ENCODE measurements around the gene TFCP2.

Gene TFCP2

GRCh38 chr12:51071663-51072062 is 101.3 kb downstream of the TFCP2 start:
- H3K4me3 Mint-ChIP-seq: no peak overlapping the region
- no peaks in the 10 kb centered on the region for H3K9me3 Mint-ChIP-seq
- H3K36me3 Mint-ChIP-seq (ENCODE audit: low read depth): peaks cover 21% of the 10 kb centered on the region
- H3K27me3 Mint-ChIP-seq (ENCODE audit: low read depth): no peaks in the 10 kb centered on the region
- peaks cover 8% of the 10 kb centered on the region for H3K4me1 Mint-ChIP-seq (ENCODE audit: low read depth)
- no peak overlapping the region for H3K27ac Mint-ChIP-seq

DNA sequence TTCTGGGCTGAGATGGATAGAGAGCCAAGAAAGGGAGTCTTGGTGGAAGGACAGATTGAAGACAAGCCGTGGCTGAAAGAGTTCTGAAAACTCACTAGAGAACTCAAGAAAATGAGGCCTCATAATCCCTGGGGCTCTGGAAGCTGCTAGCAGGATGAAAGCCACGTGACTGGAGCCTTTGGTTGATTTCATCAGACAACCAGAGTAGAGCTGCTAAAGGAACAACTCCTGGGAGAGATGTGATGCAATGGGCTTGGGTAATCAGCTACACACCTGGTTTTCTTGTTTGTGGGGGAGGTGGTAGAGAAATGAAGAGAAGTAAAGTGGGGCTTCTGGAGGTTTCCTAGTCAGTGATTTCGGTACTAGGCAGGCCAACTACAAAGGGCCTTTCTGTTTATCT is 102.9 kb downstream of the TFCP2 start:
- Mint-ChIP-seq H3K36me3 (ENCODE audit: low read depth) (peaks cover 21% of the 10 kb centered on the region), H3K27ac (no peak overlapping the region), H3K4me3 (no peak overlapping the region), H3K4me1 (ENCODE audit: low read depth) (no peaks in the 10 kb centered on the region), H3K27me3 (ENCODE audit: low read depth) (no peaks in the 10 kb centered on the region), H3K9me3 (no peaks in the 10 kb centered on the region)

- Mint-ChIP-seq H3K4me3 (no peak overlapping the region), H3K4me1 (ENCODE audit: low read depth) (no peaks in the 10 kb centered on the region), H3K36me3 (ENCODE audit: low read depth) (peaks cover 20% of the 10 kb centered on the region), H3K27ac (no peak overlapping the region), H3K27me3 (ENCODE audit: low read depth) (no peaks in the 10 kb centered on the region), H3K9me3 (no peaks in the 10 kb centered on the region)
These were observed 105.2 kb downstream of the TFCP2 start for GRCh38 chr12:51067771-51068170.

DNA sequence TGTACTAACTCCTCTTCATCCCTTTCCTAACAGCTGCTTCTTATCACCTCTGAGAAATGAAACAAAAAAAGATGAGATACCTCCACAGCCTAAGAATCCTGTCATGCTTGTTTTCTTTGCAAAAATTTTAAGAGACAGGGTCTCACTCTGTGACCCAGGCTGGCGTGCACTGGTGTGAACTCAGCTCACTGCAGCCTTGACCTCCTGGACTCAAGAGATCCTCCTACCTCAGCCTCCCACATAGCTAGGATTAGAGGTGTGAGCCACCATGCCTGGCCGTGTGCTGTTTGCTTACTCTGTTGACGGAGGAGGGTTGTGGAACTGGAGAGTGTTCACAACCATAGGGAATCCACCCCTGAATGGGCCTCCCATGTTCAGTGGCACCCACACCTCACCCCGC is 105.7 kb downstream of the TFCP2 start:
- Mint-ChIP-seq H3K4me3 (no peak overlapping the region), H3K36me3 (ENCODE audit: low read depth) (peaks cover 24% of the 10 kb centered on the region), H3K4me1 (ENCODE audit: low read depth) (no peaks in the 10 kb centered on the region), H3K27me3 (ENCODE audit: low read depth) (no peaks in the 10 kb centered on the region), H3K27ac (no peak overlapping the region), H3K9me3 (no peaks in the 10 kb centered on the region)

DNA sequence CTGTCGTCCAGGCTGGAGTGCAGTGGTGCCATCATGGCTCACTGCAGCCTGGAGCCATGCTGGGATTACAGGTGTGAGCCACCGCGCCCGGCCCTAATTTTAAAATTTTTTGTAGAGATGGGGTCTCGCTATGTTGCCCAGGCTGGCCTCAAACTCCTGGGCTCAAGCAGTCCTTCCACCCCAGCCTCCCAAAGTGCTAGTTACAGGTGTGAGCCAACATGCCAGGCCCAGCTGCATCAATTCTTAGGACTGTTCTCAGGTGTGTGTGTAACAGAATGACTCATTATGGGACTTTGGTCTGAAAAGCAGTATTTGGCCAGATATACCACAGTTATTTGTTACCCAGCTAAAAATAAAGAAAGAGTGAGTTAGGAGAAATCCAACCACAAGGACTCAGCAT is 107.4 kb downstream of the TFCP2 start:
- H3K9me3 Mint-ChIP-seq: no peaks in the 10 kb centered on the region
- H3K36me3 Mint-ChIP-seq (ENCODE audit: low read depth): peaks cover 26% of the 10 kb centered on the region
- H3K4me1 Mint-ChIP-seq (ENCODE audit: low read depth): no peaks in the 10 kb centered on the region
- no peaks in the 10 kb centered on the region for H3K27me3 Mint-ChIP-seq (ENCODE audit: low read depth)
- H3K27ac Mint-ChIP-seq: no peak overlapping the region
- no peak overlapping the region for H3K4me3 Mint-ChIP-seq

DNA sequence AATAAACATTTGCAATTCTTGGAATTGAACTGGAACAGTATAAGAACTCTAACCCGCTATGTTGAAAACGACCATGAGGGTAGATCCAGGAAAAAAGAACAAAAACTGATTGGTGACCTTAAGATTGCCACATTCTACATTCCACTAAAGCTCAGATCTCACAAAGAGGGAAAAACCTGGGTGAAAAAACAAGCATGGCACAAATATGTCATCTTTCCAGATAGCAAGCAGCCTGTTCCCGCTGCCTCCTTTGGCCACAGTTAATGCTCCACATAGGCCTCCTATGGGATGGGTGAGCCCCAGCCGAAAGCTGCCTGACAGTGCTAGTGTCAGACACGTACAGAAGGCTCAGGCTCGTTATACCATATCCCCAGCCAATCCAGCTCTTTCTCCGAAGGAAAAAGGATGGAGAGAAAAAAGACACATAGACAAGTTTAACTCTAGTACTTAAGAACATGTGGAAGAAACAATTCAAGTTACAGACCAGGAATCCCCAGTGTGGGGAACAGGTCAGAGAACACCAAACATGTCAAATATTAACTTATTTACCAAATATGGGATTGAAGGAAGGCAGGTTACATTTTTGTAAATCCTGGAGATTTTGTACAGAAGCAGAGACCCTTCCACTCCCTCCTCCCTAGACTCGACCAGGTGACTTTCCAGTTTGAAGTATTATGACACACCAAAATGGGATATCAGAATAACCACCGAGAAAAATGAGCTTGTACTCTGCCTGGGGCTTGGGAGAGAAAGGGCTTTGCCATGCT is 110.1 kb downstream of the TFCP2 start:
- peaks cover 33% of the 10 kb centered on the region for H3K36me3 Mint-ChIP-seq (ENCODE audit: low read depth)
- H3K27me3 Mint-ChIP-seq (ENCODE audit: low read depth): no peaks in the 10 kb centered on the region
- no peaks in the 10 kb centered on the region for H3K9me3 Mint-ChIP-seq
- H3K4me1 Mint-ChIP-seq (ENCODE audit: low read depth): peaks cover 2% of the 10 kb centered on the region
- H3K4me3 Mint-ChIP-seq: no peak overlapping the region
- no peak overlapping the region for H3K27ac Mint-ChIP-seq

- no peak overlapping the region for H3K27ac Mint-ChIP-seq
These were observed 113.8 kb downstream of the TFCP2 start for GRCh38 chr12:51059086-51059485.

DNA sequence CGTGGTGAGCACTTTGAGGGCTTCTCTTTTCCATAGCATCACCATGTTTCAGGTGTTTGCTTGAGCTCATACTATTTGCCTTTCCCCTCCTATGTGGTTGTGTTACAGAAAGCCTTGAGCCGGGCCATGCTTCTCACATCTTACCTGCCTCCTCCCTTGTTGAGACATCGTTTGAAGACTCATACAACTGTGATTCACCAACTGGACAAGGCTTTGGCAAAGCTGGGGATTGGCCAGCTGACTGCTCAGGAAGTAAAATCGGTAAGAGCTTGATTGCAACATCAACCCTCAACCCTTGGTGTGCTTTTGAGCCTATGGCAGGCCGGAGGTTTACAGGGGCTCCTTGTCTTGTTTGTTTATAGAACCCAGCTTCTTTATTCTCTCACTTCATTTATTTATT is 116.7 kb downstream of the TFCP2 start:
- H3K27me3 Mint-ChIP-seq (ENCODE audit: low read depth): no peaks in the 10 kb centered on the region
- H3K9me3 Mint-ChIP-seq: no peaks in the 10 kb centered on the region
- H3K4me3 Mint-ChIP-seq: no peak overlapping the region
- H3K36me3 Mint-ChIP-seq (ENCODE audit: low read depth): peaks cover 39% of the 10 kb centered on the region
- no peak overlapping the region for H3K27ac Mint-ChIP-seq
- peaks cover 7% of the 10 kb centered on the region for H3K4me1 Mint-ChIP-seq (ENCODE audit: low read depth)

More at GRCh38 chr12:51059086-51059485, 113.8 kb downstream of the TFCP2 start:
- Mint-ChIP-seq H3K36me3 (ENCODE audit: low read depth) (peaks cover 36% of the 10 kb centered on the region), H3K27me3 (ENCODE audit: low read depth) (no peaks in the 10 kb centered on the region), H3K4me3 (no peak overlapping the region), H3K4me1 (ENCODE audit: low read depth) (peaks cover 2% of the 10 kb centered on the region), H3K9me3 (no peaks in the 10 kb centered on the region)

- Mint-ChIP-seq H3K9me3 (no peaks in the 10 kb centered on the region), H3K4me1 (ENCODE audit: low read depth) (peaks cover 7% of the 10 kb centered on the region), H3K27me3 (ENCODE audit: low read depth) (no peaks in the 10 kb centered on the region), H3K4me3 (no peak overlapping the region), H3K27ac (no peak overlapping the region), H3K36me3 (ENCODE audit: low read depth) (peaks cover 36% of the 10 kb centered on the region)
These were observed 117.9 kb downstream of the TFCP2 start for GRCh38 chr12:51055060-51055459.

GRCh38 chr12:51051787-51052186 is 121.1 kb downstream of the TFCP2 start:
- Mint-ChIP-seq H3K4me1 (ENCODE audit: low read depth) (peaks cover 24% of the 10 kb centered on the region), H3K27me3 (ENCODE audit: low read depth) (no peaks in the 10 kb centered on the region), H3K36me3 (ENCODE audit: low read depth) (peaks cover 26% of the 10 kb centered on the region), H3K9me3 (no peaks in the 10 kb centered on the region), H3K4me3 (no peak overlapping the region), H3K27ac (peak overlapping the region; percentile 4)

DNA sequence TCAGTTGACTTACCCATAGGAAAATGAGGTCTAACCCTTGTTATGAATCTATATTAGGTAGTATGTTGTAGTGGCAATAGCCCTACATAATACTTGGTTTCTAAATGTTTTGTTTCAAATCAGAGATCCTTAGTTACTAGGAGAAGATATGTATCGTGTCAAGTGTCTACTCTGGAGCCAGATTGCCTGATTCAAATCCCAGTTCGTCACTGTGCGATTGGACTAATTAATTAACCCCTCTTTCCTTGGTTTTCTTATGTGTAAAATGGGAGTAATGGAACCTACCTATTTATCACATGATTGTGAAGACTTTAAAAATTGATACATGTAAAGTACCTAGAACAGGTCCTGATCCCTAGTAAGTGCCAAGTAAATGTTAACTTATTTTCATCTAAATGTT is 123.4 kb downstream of the TFCP2 start:
- peak overlapping the region; percentile 93 for H3K27ac Mint-ChIP-seq
- H3K27me3 Mint-ChIP-seq (ENCODE audit: low read depth): no peaks in the 10 kb centered on the region
- no peaks in the 10 kb centered on the region for H3K9me3 Mint-ChIP-seq
- peak overlapping the region; percentile 95 for H3K4me3 Mint-ChIP-seq
- H3K4me1 Mint-ChIP-seq (ENCODE audit: low read depth): peaks cover 26% of the 10 kb centered on the region
- peaks cover 18% of the 10 kb centered on the region for H3K36me3 Mint-ChIP-seq (ENCODE audit: low read depth)

DNA sequence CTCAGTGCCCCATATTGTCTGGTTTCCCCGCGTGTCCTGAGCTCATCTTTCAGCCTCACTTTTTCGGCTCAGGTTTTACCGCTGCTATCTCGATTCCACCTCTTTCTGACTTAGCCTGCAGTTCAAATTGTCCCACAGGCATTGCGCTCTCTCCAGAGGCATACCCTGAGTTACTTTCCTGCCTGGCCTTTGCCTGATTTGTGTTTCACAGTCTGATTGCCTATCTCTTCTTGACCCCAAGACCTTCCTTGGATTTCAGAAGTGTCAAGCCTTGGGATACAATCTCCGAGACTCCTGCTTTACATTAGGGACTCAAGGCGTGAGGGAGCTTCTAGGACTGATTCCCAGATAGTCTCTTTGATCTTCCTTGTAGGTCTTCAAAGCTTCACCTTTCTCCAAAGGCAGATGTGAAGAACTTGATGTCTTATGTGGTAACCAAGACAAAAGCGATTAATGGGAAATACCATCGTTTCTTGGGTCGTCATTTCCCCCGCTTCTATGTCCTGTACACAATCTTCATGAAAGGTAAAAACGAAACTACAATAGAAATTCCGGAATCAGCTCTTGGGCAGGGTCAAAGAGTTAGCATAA is 124.2 kb downstream of the TFCP2 start:
- Mint-ChIP-seq H3K27me3 (ENCODE audit: low read depth) (no peaks in the 10 kb centered on the region), H3K4me1 (ENCODE audit: low read depth) (peaks cover 26% of the 10 kb centered on the region)

GRCh38 chr12:51047655-51048540 is 125.0 kb downstream of the TFCP2 start, which contains the start of gene LETMD1:
LETMD1 (plus strand) TSS chr12:51048327; CDS start chr12:51048357, 30 bp downstream.
- peak within 1 kb of the TSS; percentile 93 for H3K27ac Mint-ChIP-seq
- H3K27me3 Mint-ChIP-seq (ENCODE audit: low read depth): no peaks in the 10 kb centered on the region
- peak within 1 kb of the TSS; percentile 95 for H3K4me3 Mint-ChIP-seq
- peaks cover 26% of the 10 kb centered on the region for H3K4me1 Mint-ChIP-seq (ENCODE audit: low read depth)
- no peaks in the 10 kb centered on the region for H3K9me3 Mint-ChIP-seq
- H3K36me3 Mint-ChIP-seq (ENCODE audit: low read depth): peaks cover 14% of the 10 kb centered on the region

More for the DNA sequence above, 124.2 kb downstream of the TFCP2 start:
- H3K27ac Mint-ChIP-seq: peak overlapping the region; percentile 93
- H3K9me3 Mint-ChIP-seq: no peaks in the 10 kb centered on the region
- H3K36me3 Mint-ChIP-seq (ENCODE audit: low read depth): peaks cover 16% of the 10 kb centered on the region
- H3K4me3 Mint-ChIP-seq: peak overlapping the region; percentile 95

Data from T-helper 1 cell treated with Interleukin-12 subunit alpha and Interleukin-12 subunit beta and Interleukin-4 antibody, amounts not matched to agents 30 μg/mL and 1 μg/mL, for 36 hours (primary cell).